ENCODE measurements around the gene CASP3.

CASP3 gene

GRCh38 chr4:184641451-184641850, 7.8 kb downstream of the CASP3 start:
- no peak for ATAC-seq (ENCODE audit: insufficient read depth, low read depth)
- DNase-seq: no peak
- H3K4me3 ChIP-seq (ENCODE audit: low read depth in 1 of 2, low read length in 2 of 2): no peak overlapping the region
- TF ChIP-seq EZH2 (IDR thresholded peaks at IDR 0.05; ENCODE audit: borderline replicate concordance, low read depth, low read length, severe bottlenecking) (no peak), CTCF (IDR thresholded peaks at IDR 0.05; ENCODE audit: borderline replicate concordance, extremely low read depth, low read length, poor library complexity, severe bottlenecking) (no peak)
- H4K20me1 ChIP-seq (ENCODE audit: insufficient read depth, low read length): peaks cover 54% of the 10 kb centered on the region
- no peak overlapping the region for H3K27ac ChIP-seq (ENCODE audit: low read length)
- no peak overlapping the region for H3K4me2 ChIP-seq (ENCODE audit: insufficient read depth, low read length)
- H3K4me1 ChIP-seq (ENCODE audit: insufficient read depth, low read length): peaks cover 11% of the 10 kb centered on the region; the same call in 1 of the 2 replicates
- H3K9me3 ChIP-seq (ENCODE audit: insufficient read depth, low read length, severe bottlenecking): no peaks in the 10 kb centered on the region
- no peak overlapping the region for H2AFZ ChIP-seq (ENCODE audit: low read depth, low read length)
- no peak overlapping the region for H3K9ac ChIP-seq (ENCODE audit: low read depth, low read length)
- H3K36me3 ChIP-seq (ENCODE audit: insufficient read depth, low read length): peaks cover 65% of the 10 kb centered on the region
- H3K79me2 ChIP-seq (ENCODE audit: insufficient read depth, low read length): peaks cover 94% of the 10 kb centered on the region
- H3K27me3 ChIP-seq (ENCODE audit: insufficient read depth, low read length, poor library complexity): no peaks in the 10 kb centered on the region

- no peak overlapping the region for H3K27ac ChIP-seq (ENCODE audit: low read length)
- H4K20me1 ChIP-seq (ENCODE audit: insufficient read depth, low read length): peaks cover 51% of the 10 kb centered on the region
- DNase-seq (no peak), ATAC-seq (ENCODE audit: insufficient read depth, low read depth) (0 out of 3 replicates have a peak, but pooled peaks have one; percentile 27)
- H2AFZ ChIP-seq (ENCODE audit: low read depth, low read length): no peak overlapping the region
- peaks cover 90% of the 10 kb centered on the region for H3K79me2 ChIP-seq (ENCODE audit: insufficient read depth, low read length)
- no peaks in the 10 kb centered on the region for H3K9me3 ChIP-seq (ENCODE audit: insufficient read depth, low read length, severe bottlenecking)
- peaks cover 65% of the 10 kb centered on the region for H3K36me3 ChIP-seq (ENCODE audit: insufficient read depth, low read length)
- H3K4me2 ChIP-seq (ENCODE audit: insufficient read depth, low read length): no peak overlapping the region
- no peak overlapping the region for H3K9ac ChIP-seq (ENCODE audit: low read depth, low read length)
- TF ChIP-seq EZH2 (IDR thresholded peaks at IDR 0.05; ENCODE audit: borderline replicate concordance, low read depth, low read length, severe bottlenecking): no peak
- TF ChIP-seq CTCF (IDR thresholded peaks at IDR 0.05; ENCODE audit: borderline replicate concordance, extremely low read depth, low read length, poor library complexity, severe bottlenecking): no peak
- H3K27me3 ChIP-seq (ENCODE audit: insufficient read depth, low read length, poor library complexity): no peaks in the 10 kb centered on the region
- no peak overlapping the region for H3K4me3 ChIP-seq (ENCODE audit: low read depth in 1 of 2, low read length in 2 of 2)
- H3K4me1 ChIP-seq (ENCODE audit: insufficient read depth, low read length): peaks cover 7% of the 10 kb centered on the region; the same call in 1 of the 2 replicates
Observed at GRCh38 chr4:184641022-184641421, 8.2 kb downstream of the CASP3 start.

- peaks cover 83% of the 10 kb centered on the region for H3K36me3 ChIP-seq (ENCODE audit: insufficient read depth, low read length)
- peaks cover 53% of the 10 kb centered on the region for H3K79me2 ChIP-seq (ENCODE audit: insufficient read depth, low read length)
- no peaks in the 10 kb centered on the region for H3K4me1 ChIP-seq (ENCODE audit: insufficient read depth, low read length)
- H2AFZ ChIP-seq (ENCODE audit: low read depth, low read length): no peak overlapping the region
- no peaks in the 10 kb centered on the region for H3K9me3 ChIP-seq (ENCODE audit: insufficient read depth, low read length, severe bottlenecking)
- TF ChIP-seq CTCF (IDR thresholded peaks at IDR 0.05; ENCODE audit: borderline replicate concordance, extremely low read depth, low read length, poor library complexity, severe bottlenecking) (no peak), EZH2 (IDR thresholded peaks at IDR 0.05; ENCODE audit: borderline replicate concordance, low read depth, low read length, severe bottlenecking) (no peak)
- H3K27ac ChIP-seq (ENCODE audit: low read length): no peak overlapping the region
- ATAC-seq (ENCODE audit: insufficient read depth, low read depth): no peak
- no peaks in the 10 kb centered on the region for H3K27me3 ChIP-seq (ENCODE audit: insufficient read depth, low read length, poor library complexity)
- no peak overlapping the region for H3K4me3 ChIP-seq (ENCODE audit: low read depth in 1 of 2, low read length in 2 of 2)
- H3K4me2 ChIP-seq (ENCODE audit: insufficient read depth, low read length): no peak overlapping the region
- DNase-seq: no peak
- H3K9ac ChIP-seq (ENCODE audit: low read depth, low read length): no peak overlapping the region
- H4K20me1 ChIP-seq (ENCODE audit: insufficient read depth, low read length): peaks cover 37% of the 10 kb centered on the region
Observed at GRCh38 chr4:184636897-184637296, 12.3 kb downstream of the CASP3 start.

GRCh38 chr4:184636144-184636543, 13.1 kb downstream of the CASP3 start:
- no peaks in the 10 kb centered on the region for H3K9me3 ChIP-seq (ENCODE audit: insufficient read depth, low read length, severe bottlenecking)
- H3K9ac ChIP-seq (ENCODE audit: low read depth, low read length): no peak overlapping the region
- no peak for DNase-seq
- peaks cover 32% of the 10 kb centered on the region; the same call in 1 of the 2 replicates for H4K20me1 ChIP-seq (ENCODE audit: insufficient read depth, low read length)
- no peak overlapping the region for H2AFZ ChIP-seq (ENCODE audit: low read depth, low read length)
- H3K4me2 ChIP-seq (ENCODE audit: insufficient read depth, low read length): no peak overlapping the region
- ATAC-seq (ENCODE audit: insufficient read depth, low read depth): no peak
- peaks cover 82% of the 10 kb centered on the region for H3K36me3 ChIP-seq (ENCODE audit: insufficient read depth, low read length)
- no peaks in the 10 kb centered on the region for H3K4me1 ChIP-seq (ENCODE audit: insufficient read depth, low read length)
- H3K4me3 ChIP-seq (ENCODE audit: low read depth in 1 of 2, low read length in 2 of 2): no peak overlapping the region
- no peak for TF ChIP-seq EZH2 (IDR thresholded peaks at IDR 0.05; ENCODE audit: borderline replicate concordance, low read depth, low read length, severe bottlenecking)
- TF ChIP-seq CTCF (IDR thresholded peaks at IDR 0.05; ENCODE audit: borderline replicate concordance, extremely low read depth, low read length, poor library complexity, severe bottlenecking): no peak
- peaks cover 45% of the 10 kb centered on the region for H3K79me2 ChIP-seq (ENCODE audit: insufficient read depth, low read length)
- no peaks in the 10 kb centered on the region for H3K27me3 ChIP-seq (ENCODE audit: insufficient read depth, low read length, poor library complexity)
- no peak overlapping the region for H3K27ac ChIP-seq (ENCODE audit: low read length)
